ENCODE data around the gene TNFRSF19.

- no peak for TF ChIP-seq CTCF (IDR thresholded peaks at IDR 0.05)
- no peak for TF ChIP-seq EP300 (IDR thresholded peaks at IDR 0.05)
Observed at GRCh38 chr13:23658929-23659541, 88.8 kb downstream of the TNFRSF19 start.

Measured in stomach (tissue), 4 donors.